H1 (cell line): ENCODE results near the gene ERICH3.

Experiments used
- ASH2L ChIP-seq: fragments of 200-600, 300-600 bp; sonication (generic); IDR thresholded peaks from one replicate; pipeline ENCODE4 v1.7.1; 2017; ENCODE audit warnings: low read length
- CBX8 ChIP-seq: fragments of 300-800, 300-1000 bp; sonication (generic); IDR thresholded peaks from 2 replicates; pipeline ENCODE4 v1.7.1; 2016; ENCODE audit warnings: low read depth, low read length, borderline replicate concordance
- CEBPB ChIP-seq: IDR thresholded peaks from 2 replicates; pipeline ENCODE4 v1.6.1; 2012; ENCODE audit warnings: low read depth, low read length
- CTCF ChIP-seq, 3 experiments: IDR thresholded peaks; 1 replicate in 2 of 3; 2 replicates in 1 of 3; pipeline versions ENCODE4 v1.5.1 to v1.6.1; 2011; ENCODE audit warnings: low read length in 3 of 3, mild to moderate bottlenecking in 3 of 3, inconsistent platforms in 2 of 3, low read depth in 1 of 3, moderate library complexity in 1 of 3; ENCODE audit not compliant: insufficient read depth in 1 of 3; ENCODE audit errors: control extremely low read depth in 1 of 3
- EP300 ChIP-seq, 2 experiments: IDR thresholded peaks; 1 replicate in 1 of 2; 2 replicates in 1 of 2; pipeline ENCODE4 v1.6.1; 2011 to 2012; ENCODE audit warnings: low read depth in 2 of 2, low read length in 2 of 2, mild to moderate bottlenecking in 2 of 2, borderline replicate concordance in 1 of 2, inconsistent platforms in 1 of 2, moderate library complexity in 1 of 2
- FOSL1 ChIP-seq: IDR thresholded peaks from 2 replicates; pipeline ENCODE4 v1.6.1; 2011; ENCODE audit warnings: mild to moderate bottlenecking, low read depth, low read length, moderate library complexity; ENCODE audit not compliant: insufficient read depth
- MAX ChIP-seq: IDR thresholded peaks from 2 replicates; pipeline ENCODE4 v1.6.1; 2012; ENCODE audit warnings: inconsistent platforms
- POLR2AphosphoS5 ChIP-seq: IDR thresholded peaks from 2 replicates; pipeline ENCODE4 v1.6.1; 2011; ENCODE audit warnings: low read depth, low read length
- RBBP5 ChIP-seq: IDR thresholded peaks from 2 replicates; pipeline ENCODE4 v1.7.1; 2012; ENCODE audit warnings: low read depth, mild to moderate bottlenecking, inconsistent platforms, low read length, moderate library complexity, borderline replicate concordance
- SIN3A ChIP-seq, 2 experiments: IDR thresholded peaks in 1 of 2; conservative IDR thresholded peaks in 1 of 2; 2 replicates each; pipeline ENCODE4 v1.6.1; 2011 to 2012; ENCODE audit warnings: low read length in 2 of 2, improper control_type of control experiment in 1 of 2, low read depth in 1 of 2, mild to moderate bottlenecking in 1 of 2

GRCh38 chr1:74618974-74619373 lies 54.6 kb downstream of the ERICH3 start:
- TF ChIP-seq RBBP5, result no peak
- TF ChIP-seq FOSL1, result no peak
- no peak for TF ChIP-seq EP300 (IDR thresholded peaks at IDR 0.05; ENCODE audit: borderline replicate concordance in 1 of 2, low read depth in 2 of 2, low read length in 2 of 2)
- no peak for TF ChIP-seq ASH2L
- TF ChIP-seq CEBPB, result no peak
- TF ChIP-seq CTCF (IDR thresholded peaks at IDR 0.05; ENCODE audit: control extremely low read depth in 1 of 3, insufficient read depth in 1 of 3, low read depth in 1 of 3, low read length in 3 of 3), result no peak
- TF ChIP-seq MAX, result no peak
- no peak for TF ChIP-seq POLR2AphosphoS5
- no peak for TF ChIP-seq SIN3A (conservative IDR thresholded peaks at IDR 0.05 in 1 of 2, IDR thresholded peaks at IDR 0.05 in 1 of 2; ENCODE audit: low read depth in 1 of 2, low read length in 2 of 2)
- no peak for TF ChIP-seq CBX8
